Renal cortical epithelial cell (primary cell): Measurements from ENCODE around the gene ZFPM1. TPM values are rescaled to one million over a fixed set of nuclear protein-coding genes. Genes with fewer than 3 reads are reported as not detected.

ENCODE experiments used
- DNase-seq: peaks from one replicate; pipeline ENCODE4 v3.0.0-alpha.2; 2011; ENCODE audit warnings: low read depth
- total RNA-seq: library from RNA; depleted of rRNA; stranded (reverse); fragments of >200 nt; gene quantifications from 2 replicates; pipeline ENCODE4 v1.2.3, GENCODE V29; 2014

Gene ZFPM1
- total RNA-seq, 1 donor from 2014 or later: 2.8 TPM

GRCh38 chr16:88417684-88418476, 35.2 kb upstream of the ZFPM1 start:
- no peak for DNase-seq

- DNase-seq: no peak
These were observed 34.2 kb upstream of the ZFPM1 start for GRCh38 chr16:88418869-88419268.

GRCh38 chr16:88419790-88420189, 33.3 kb upstream of the ZFPM1 start:
- no peak for DNase-seq

- DNase-seq: no peak
These were observed 32.6 kb upstream of the ZFPM1 start for GRCh38 chr16:88420496-88420895.

- no peak for DNase-seq
These were observed 31.8 kb upstream of the ZFPM1 start for GRCh38 chr16:88421301-88421700.

- DNase-seq: no peak
These were observed 31.1 kb upstream of the ZFPM1 start for GRCh38 chr16:88421871-88422433.

GRCh38 chr16:88422733-88423447, 30.2 kb upstream of the ZFPM1 start:
- no peak for DNase-seq

GRCh38 chr16:88423448-88423850, 29.6 kb upstream of the ZFPM1 start:
- DNase-seq: no peak

- no peak for DNase-seq
These were observed 28.4 kb upstream of the ZFPM1 start for GRCh38 chr16:88424587-88425235.

- no peak for DNase-seq
These were observed 27.1 kb upstream of the ZFPM1 start for GRCh38 chr16:88426018-88426417.

GRCh38 chr16:88427376-88427775, 25.7 kb upstream of the ZFPM1 start:
- DNase-seq: no peak

- DNase-seq: no peak
These were observed 24.9 kb upstream of the ZFPM1 start for GRCh38 chr16:88428156-88428555.

GRCh38 chr16:88428616-88429386, 24.3 kb upstream of the ZFPM1 start:
- no peak for DNase-seq

- DNase-seq: no peak
These were observed 23.5 kb upstream of the ZFPM1 start for GRCh38 chr16:88429387-88430184.

GRCh38 chr16:88430185-88430523, 22.9 kb upstream of the ZFPM1 start:
- no peak for DNase-seq

- no peak for DNase-seq
These were observed 22.3 kb upstream of the ZFPM1 start for GRCh38 chr16:88430524-88431446.

GRCh38 chr16:88431651-88432050, 21.4 kb upstream of the ZFPM1 start:
- DNase-seq: no peak

- no peak for DNase-seq
These were observed 20.9 kb upstream of the ZFPM1 start for GRCh38 chr16:88432174-88432573.

- DNase-seq: no peak
These were observed 20.3 kb upstream of the ZFPM1 start for GRCh38 chr16:88432753-88433152.
